Activated T-cell treated with anti-CD3 and anti-CD28 coated beads, Interleukin-2, amount 50 U/mL, for 24 hours (primary cell): ENCODE results near the gene PHYKPL.

ENCODE experiments used
- DNase-seq: peaks from one replicate; pipeline ENCODE4 v3.0.0-alpha.2; 2020
- H3K27ac Mint-ChIP-seq: 2 replicates; pipeline ENCODE4 v1.8.0; 2020; ENCODE audit warnings: mild to moderate bottlenecking, mixed read lengths
- H3K27me3 Mint-ChIP-seq: 2 replicates; pipeline ENCODE4 v1.8.0; 2020; ENCODE audit warnings: mixed read lengths
- H3K36me3 Mint-ChIP-seq: 2 replicates; pipeline ENCODE4 v1.8.0; 2020; ENCODE audit warnings: low read depth, mixed read lengths
- H3K4me1 Mint-ChIP-seq: 2 replicates; pipeline ENCODE4 v1.8.0; 2020; ENCODE audit warnings: low read depth, mixed read lengths
- H3K4me3 Mint-ChIP-seq: 2 replicates; pipeline ENCODE4 v1.8.0; 2020; ENCODE audit warnings: mild to moderate bottlenecking, moderate library complexity, mixed read lengths
- H3K9me3 Mint-ChIP-seq: 2 replicates; pipeline ENCODE4 v1.8.0; 2020; ENCODE audit warnings: mixed read lengths

Gene PHYKPL

DNA sequence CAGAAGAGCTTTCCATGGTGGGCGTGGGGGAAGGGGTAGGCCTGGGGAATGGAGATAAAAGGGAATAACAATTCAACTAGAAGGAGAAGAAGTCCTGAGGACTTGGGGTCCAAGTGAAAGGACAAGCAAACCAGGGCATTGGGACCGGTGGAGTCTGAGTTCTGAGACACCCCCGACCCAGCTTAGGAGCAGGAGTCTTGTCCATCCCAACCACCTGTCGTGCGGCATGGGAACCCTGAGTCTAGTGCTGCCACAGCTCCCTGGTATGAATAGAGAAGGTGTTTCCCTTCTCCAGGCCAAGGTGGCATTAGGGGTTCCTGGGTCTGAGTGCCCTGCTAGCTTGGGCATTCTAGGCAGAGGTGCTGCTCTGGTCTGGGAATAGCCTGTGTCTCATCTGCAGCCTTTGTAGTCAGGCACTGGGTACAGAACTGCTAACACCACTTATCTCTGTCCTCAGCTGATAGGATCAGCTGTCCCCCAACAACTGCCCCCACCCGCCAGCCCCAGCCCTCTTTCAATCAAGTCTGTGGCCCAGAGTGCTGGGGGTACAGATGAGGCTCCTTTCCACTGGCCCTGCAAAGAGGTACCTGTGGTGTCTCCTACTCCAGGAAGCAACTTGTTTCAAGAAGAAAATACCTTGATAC, 18.3 kb downstream of the PHYKPL start:
- H3K36me3 Mint-ChIP-seq = peaks cover 96% of the 10 kb centered on the region
- no peaks in the 10 kb centered on the region for H3K9me3 Mint-ChIP-seq
- H3K4me3 Mint-ChIP-seq = peak overlapping the region; percentile 24
- H3K4me1 Mint-ChIP-seq = peaks cover 20% of the 10 kb centered on the region
- no peak for DNase-seq
- H3K27me3 Mint-ChIP-seq = no peaks in the 10 kb centered on the region
- H3K27ac Mint-ChIP-seq = peak overlapping the region; percentile 94

DNA sequence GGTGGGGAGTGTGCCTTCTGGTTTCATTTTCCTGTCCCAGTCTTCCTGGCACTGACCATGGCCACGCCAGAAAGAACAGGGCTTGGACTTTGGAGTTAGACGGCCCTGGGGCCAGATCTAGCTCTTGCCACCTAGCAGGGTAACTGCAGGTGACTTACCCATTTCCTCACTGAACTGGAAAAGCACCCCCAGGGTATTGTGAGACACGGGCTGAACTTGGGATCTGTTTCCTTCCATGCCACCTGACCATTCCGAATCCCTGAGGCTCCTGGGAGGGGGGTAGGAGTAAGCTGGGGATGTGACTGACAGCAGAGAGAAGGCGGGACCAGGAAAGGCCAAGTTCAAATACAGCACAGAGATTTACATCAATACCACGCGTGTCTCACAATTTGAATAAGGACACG, 18.9 kb downstream of the PHYKPL start:
- no peak for DNase-seq
- Mint-ChIP-seq H3K27ac (peak overlapping the region; percentile 94), H3K4me1 (peaks cover 25% of the 10 kb centered on the region), H3K9me3 (no peaks in the 10 kb centered on the region), H3K36me3 (peaks cover 97% of the 10 kb centered on the region), H3K4me3 (peak overlapping the region; percentile 2), H3K27me3 (no peaks in the 10 kb centered on the region)

DNA sequence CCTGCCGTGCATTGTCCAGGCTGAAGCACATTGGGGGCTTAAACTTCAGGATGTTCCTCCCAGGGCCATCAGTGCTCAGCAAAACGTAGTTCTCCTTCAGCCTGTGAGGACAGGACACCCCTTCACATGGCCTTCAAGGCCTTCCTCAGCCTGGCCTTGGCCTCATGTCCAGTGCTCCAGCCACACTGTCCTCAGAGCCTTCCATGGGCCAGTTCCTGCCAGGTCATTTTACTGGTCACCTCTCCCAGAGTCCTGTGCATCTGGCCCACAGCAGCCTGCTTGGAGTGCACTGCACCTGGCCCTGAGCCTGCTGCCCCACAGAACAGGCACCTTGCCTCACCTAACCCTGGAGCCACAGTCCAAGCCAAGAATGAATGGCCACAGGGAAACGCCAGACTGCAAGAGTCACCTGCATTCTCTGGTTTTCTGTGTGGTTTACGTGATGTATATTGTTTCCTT, 19.6 kb downstream of the PHYKPL start:
- peak overlapping the region; percentile 94 for H3K27ac Mint-ChIP-seq
- H3K4me1 Mint-ChIP-seq = peaks cover 27% of the 10 kb centered on the region
- H3K9me3 Mint-ChIP-seq = no peaks in the 10 kb centered on the region
- no peak for DNase-seq
- H3K27me3 Mint-ChIP-seq = no peaks in the 10 kb centered on the region
- H3K36me3 Mint-ChIP-seq = peaks cover 97% of the 10 kb centered on the region
- H3K4me3 Mint-ChIP-seq = peak overlapping the region; percentile 18

DNA sequence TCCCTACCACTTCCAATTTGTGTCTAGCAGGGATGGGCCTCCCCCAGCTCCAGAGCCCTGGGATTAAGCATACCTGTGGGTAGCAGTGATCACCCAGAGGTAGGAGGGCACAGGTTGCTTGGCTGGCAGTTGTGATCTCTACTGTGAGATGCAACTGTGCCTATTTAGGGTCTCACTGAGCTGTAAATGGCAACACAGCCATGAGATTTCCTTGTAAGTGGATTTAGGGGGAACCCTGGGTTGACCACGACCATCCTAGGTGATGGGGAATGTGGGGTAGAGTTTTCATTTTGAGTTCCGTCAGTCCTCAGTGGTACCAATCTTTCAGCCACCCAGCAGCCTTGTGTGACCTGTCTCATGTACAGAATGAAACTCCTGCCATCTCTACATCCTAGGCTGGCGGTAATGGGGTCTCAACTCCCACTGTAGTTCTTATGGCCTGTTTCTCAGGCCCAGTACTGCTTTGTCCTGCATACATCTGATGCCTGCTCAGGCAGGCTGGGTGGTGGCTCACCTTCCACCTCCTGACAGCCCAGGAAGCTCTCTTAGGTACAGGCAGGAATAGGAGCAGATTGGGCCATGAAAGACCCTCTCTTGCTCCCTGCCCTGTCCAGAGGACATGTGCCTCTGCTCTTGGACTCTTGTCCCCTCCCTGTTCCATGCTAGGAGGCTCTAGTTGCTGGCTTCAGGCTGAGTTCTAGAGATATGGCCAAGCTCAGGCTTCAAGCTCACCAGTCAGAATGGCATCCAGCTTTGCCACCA, 20.2 kb downstream of the PHYKPL start:
- Mint-ChIP-seq H3K27ac (peak overlapping the region; percentile 94), H3K9me3 (no peaks in the 10 kb centered on the region), H3K4me1 (peaks cover 33% of the 10 kb centered on the region), H3K4me3 (peak overlapping the region; percentile 18), H3K36me3 (peaks cover 100% of the 10 kb centered on the region), H3K27me3 (no peaks in the 10 kb centered on the region)
- DNase-seq = no peak

DNA sequence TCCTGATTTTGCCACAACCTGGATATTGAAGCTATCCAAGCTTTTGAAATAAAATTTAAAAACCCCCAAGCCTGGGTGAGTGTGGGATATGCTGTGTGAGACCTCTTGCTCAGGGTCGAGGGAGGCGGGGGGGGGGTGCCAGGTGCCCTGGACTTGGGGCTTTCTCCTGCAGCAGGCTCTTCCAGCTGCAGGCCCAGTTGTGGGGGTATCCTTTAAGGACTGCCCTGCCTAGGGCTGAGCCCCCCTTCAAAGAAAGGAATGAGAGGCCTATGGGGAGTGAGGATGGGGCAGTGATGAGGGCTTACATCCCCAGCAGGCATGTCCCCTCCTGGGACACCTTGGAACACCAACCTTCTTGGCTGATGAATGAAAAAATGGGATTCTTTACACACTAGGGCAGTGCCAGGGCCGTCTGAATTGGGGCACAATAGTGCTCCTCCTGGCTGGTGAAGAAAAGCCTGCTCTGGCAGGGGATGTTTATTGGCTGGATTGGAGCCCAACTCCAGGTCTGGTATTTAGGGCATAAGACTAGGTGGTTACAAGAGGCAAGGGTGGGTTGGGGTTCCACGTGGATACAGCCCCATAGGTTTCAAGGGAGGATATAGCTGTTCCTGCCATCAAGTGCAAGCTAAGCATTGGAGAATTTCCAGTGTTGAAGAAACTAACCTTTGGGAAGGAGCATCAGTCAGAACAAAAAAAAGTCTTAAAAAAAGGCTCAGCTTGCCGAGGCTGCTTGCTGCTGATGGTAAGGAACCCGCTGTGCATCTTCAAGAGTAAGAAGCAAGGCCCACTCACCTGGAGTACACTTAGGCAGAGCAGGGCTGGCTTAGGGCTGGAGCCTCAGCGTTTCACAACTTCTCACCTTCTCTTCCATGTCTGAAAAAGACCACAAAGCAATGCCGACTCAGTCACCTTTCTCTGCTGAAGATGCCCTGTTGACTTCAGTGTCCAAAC, 21.2 kb downstream of the PHYKPL start:
- no peaks in the 10 kb centered on the region for H3K27me3 Mint-ChIP-seq
- no peaks in the 10 kb centered on the region for H3K9me3 Mint-ChIP-seq
- H3K4me1 Mint-ChIP-seq = peaks cover 44% of the 10 kb centered on the region
- peaks cover 100% of the 10 kb centered on the region for H3K36me3 Mint-ChIP-seq
- H3K27ac Mint-ChIP-seq = peak overlapping the region; percentile 94
- DNase-seq = no peak
- peak overlapping the region; percentile 27 for H3K4me3 Mint-ChIP-seq

DNA sequence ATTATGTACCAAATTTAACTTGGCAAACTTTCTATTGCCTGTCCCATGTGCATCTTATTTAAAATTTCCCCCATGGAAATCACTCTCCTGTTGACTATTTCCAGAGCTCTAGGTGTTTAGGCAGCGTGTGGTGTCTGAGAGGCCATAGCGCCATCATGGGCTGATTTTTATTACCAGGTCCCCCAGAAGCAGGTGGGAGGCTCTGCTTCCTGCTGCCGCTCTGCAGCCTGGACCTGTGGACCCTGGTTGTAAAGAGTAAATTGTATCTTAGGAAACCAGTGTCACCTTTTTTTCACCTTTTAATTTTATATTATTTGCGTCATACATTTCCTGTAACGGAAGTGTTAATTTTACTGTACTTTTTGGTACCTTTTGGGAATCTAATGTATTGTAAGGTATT, 21.9 kb downstream of the PHYKPL start:
- Mint-ChIP-seq H3K4me1 (peaks cover 45% of the 10 kb centered on the region), H3K9me3 (no peaks in the 10 kb centered on the region), H3K36me3 (peaks cover 100% of the 10 kb centered on the region), H3K27ac (peak overlapping the region; percentile 94), H3K4me3 (peak overlapping the region; percentile 27), H3K27me3 (no peaks in the 10 kb centered on the region)
- DNase-seq = no peak

DNA sequence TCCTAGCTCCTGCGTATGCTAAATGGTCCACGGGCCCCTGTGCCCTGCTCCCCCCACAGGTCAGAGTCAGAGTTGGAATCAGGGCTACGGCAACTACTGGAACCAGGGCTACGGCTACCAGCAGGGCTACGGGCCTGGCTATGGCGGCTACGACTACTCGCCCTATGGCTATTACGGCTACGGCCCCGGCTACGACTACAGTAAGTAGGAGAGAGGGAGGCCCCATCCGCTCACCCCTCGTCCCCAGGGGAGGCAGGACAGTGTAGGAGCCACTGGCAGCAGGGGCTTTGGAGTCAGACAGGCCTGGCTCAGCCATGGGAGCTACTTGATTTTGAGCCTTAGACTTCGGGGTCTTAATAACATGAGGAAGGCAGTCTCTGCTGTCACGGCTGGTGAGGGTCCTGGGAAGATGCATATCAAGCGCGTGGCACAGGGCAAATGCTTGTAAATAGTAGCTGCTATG, 22.5 kb downstream of the PHYKPL start:
- peaks cover 99% of the 10 kb centered on the region for H3K36me3 Mint-ChIP-seq
- H3K9me3 Mint-ChIP-seq = no peaks in the 10 kb centered on the region
- no peaks in the 10 kb centered on the region for H3K27me3 Mint-ChIP-seq
- peak overlapping the region; percentile 94 for H3K27ac Mint-ChIP-seq
- peaks cover 45% of the 10 kb centered on the region for H3K4me1 Mint-ChIP-seq
- peak overlapping the region; percentile 49 for H3K4me3 Mint-ChIP-seq
- DNase-seq = no peak

DNA sequence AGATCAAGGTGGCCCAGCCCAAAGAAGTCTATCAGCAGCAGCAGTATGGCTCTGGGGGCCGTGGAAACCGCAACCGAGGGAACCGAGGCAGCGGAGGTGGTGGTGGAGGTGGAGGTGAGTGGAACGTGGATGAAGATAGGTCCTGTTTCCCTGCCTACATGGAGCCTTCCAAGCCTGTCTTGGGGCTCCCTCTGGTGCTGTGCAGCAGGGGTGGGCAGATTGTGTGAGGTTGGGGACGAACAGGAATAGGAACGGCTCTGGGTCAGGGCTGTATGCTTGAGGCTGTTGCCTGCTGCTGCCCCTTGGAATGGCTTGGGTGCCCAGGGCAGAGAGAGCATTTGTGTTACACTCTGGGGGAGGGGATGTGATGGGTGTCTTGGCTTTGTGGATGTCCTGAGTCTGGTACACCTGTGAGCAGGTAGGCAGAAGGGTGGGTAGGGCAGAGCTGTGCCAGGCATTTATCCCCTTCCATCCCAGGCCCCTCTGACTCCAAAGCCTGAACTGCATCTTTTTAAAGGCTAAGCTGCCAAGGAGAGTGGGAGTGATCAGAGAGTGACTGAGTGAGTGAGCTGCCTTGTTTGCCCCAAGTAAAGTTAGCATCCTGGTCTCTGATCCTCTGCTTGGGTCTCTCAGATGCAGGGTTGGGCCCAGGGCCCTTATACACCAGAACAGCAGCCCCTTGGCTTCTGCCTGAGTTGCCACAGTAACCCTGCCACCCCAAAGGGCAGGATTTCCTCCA, 23.1 kb downstream of the PHYKPL start:
- no peaks in the 10 kb centered on the region for H3K27me3 Mint-ChIP-seq
- no peak for DNase-seq
- H3K36me3 Mint-ChIP-seq = peaks cover 93% of the 10 kb centered on the region
- peak overlapping the region; percentile 94 for H3K27ac Mint-ChIP-seq
- no peaks in the 10 kb centered on the region for H3K9me3 Mint-ChIP-seq
- peaks cover 45% of the 10 kb centered on the region for H3K4me1 Mint-ChIP-seq
- H3K4me3 Mint-ChIP-seq = peak overlapping the region; percentile 49

DNA sequence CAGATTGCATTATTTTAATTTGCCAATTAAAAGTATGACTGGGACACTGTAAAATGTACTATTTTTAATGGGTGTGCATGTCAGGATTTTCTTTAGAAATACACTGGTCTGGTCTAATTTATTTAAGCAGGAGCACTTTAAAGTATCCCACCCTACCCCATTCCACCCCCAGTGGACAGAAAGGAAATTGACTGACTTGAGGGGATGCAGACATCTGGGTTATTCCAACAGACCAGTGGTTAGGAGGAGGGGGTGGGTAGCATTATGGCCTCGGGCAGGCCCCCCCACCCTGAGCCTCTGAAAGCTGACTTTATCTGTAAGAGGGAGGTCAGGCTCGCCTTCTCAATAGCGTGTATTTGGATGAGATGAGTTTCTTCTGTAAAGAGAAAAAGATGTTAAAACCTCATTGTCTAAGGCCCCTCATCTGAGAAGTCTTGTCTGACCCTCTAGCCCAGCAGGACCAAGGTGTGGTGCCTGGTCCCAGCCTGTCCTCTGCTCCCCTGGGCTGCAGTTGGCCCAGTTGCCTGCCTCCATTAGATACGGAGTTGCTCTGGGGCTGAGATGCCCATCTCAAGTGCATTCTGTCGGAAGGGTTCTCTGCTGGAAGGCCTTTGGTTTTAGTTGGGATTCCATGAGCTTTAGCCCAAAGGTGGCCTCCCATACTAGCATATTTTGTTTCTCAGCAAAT, 23.9 kb downstream of the PHYKPL start:
- Mint-ChIP-seq H3K36me3 (peaks cover 89% of the 10 kb centered on the region), H3K4me1 (peaks cover 46% of the 10 kb centered on the region), H3K4me3 (peak overlapping the region; percentile 49), H3K27ac (peak overlapping the region; percentile 94), H3K27me3 (peaks cover 2% of the 10 kb centered on the region), H3K9me3 (no peaks in the 10 kb centered on the region)
- peak; percentile 28 for DNase-seq

DNA sequence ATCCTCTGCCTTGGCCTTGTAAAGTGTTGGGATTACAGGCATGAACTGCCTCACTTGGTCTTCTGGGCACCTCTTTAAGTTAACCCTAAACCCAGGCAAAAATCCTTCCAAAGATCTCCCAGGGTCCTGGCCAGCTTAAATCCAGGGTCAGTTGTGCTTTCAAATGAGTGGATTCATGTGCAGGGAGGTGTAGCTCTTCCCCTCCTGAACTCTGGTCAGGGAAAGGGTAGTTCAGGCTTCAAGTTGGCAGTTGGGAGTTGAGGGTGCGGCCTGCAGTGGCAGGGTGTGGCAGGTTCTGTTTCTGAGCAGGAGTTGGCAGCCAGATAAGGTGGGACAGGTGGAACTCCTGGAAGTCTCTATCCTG, 24.7 kb downstream of the PHYKPL start:
- peak; percentile 27 for DNase-seq
- peak overlapping the region; percentile 91 for H3K4me3 Mint-ChIP-seq
- no peaks in the 10 kb centered on the region for H3K9me3 Mint-ChIP-seq
- peaks cover 81% of the 10 kb centered on the region for H3K36me3 Mint-ChIP-seq
- H3K27ac Mint-ChIP-seq = peak overlapping the region; percentile 94
- H3K4me1 Mint-ChIP-seq = peaks cover 44% of the 10 kb centered on the region
- H3K27me3 Mint-ChIP-seq = peaks cover 2% of the 10 kb centered on the region

DNA sequence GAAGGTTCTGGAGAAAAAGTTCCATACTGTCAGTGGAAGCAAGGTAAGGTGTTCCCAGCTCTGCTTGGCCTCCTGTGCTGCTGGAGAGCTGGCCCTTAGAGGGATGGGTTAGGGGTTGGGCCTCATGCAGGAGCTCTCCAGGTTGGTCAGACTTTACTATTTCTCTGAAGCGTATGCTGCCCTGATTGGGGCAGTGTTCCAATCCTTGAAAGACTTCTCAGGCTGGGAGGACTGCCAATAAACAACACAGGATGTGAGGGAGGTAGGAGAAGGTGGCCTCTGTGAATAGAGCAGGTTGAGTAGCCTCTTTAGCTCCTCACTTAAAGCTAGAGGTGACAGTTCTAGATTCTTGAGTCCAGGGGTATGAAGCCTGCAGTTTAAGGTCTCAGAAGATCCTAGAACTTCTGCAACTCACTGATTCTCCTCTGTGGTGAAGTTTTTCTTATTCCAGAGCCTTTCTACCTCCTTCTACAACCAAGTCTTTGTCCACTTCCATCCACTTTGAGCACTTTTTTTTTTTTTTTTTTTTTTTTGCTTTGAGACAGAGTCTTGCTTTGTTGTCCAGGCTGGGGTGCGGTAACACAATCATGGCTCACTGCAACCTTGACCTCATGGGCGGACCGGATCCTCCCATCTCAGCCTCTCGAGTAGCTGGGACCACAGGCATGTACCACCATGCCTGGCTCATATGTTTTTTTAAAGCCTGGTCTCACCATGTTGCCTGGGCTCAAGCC, 25.3 kb downstream of the PHYKPL start:
- Mint-ChIP-seq H3K27ac (peak overlapping the region; percentile 94), H3K4me3 (peak overlapping the region; percentile 91), H3K9me3 (no peaks in the 10 kb centered on the region), H3K27me3 (peaks cover 2% of the 10 kb centered on the region), H3K4me1 (peaks cover 42% of the 10 kb centered on the region), H3K36me3 (peaks cover 76% of the 10 kb centered on the region)
- peak; percentile 27 for DNase-seq

DNA sequence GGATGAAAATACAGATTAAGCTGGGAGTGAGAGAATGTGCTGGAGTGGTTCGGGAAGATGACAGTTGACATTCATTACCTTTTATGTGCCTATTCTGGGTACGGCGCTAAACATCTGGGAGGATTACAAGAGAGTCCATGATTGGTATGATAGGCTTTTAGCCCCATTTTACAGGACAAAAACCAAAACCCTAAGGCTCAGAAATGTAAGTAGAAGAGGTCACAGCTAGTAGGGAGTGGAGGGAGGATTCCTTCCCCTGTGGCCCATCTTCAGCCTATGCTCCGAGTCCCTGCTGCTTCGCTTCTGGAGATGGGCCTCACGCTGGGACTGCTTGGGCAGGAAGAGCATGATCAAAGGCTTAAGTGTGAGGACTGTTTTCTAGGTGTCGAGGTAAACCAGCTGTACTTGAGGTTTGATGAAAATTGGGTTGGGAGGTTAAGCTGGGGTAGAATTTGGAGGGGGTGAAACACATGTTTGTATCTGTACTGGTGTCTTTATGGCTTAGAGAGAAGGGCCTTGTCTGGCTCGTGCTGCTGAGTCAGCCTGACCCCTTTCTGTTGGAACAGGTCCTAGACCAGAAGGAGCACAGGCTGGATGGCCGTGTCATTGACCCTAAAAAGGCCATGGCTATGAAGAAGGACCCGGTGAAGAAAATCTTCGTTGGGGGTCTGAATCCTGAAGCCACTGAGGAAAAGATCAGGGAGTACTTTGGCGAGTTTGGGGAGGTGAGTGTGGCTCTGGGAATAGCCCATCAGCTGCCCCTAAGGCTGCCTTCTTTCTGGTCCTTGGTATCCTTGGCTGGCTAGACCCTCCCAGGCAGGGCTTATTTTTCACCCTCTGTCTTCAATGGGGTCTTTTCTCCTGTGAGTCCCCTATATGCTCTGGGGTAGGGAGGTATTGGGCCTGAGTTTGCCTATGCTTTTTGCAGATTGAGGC, 26.2 kb downstream of the PHYKPL start:
- Mint-ChIP-seq H3K27ac (peak overlapping the region; percentile 94), H3K9me3 (no peaks in the 10 kb centered on the region), H3K4me3 (peak overlapping the region; percentile 91), H3K27me3 (peaks cover 2% of the 10 kb centered on the region), H3K36me3 (peaks cover 66% of the 10 kb centered on the region), H3K4me1 (peaks cover 42% of the 10 kb centered on the region)
- DNase-seq = peak; percentile 31
